ENCODE measurements around the gene FAM120A. TPM values are rescaled to one million over a fixed set of nuclear protein-coding genes. Genes with fewer than 3 reads are reported as not detected.

Gene FAM120A
- total and polyA plus RNA-seq, 2 of the 13 experiments (the other 11 are each of a cell fraction or from before 2014, with no cell fraction given), result 41.3 to 44.4 TPM

DNA sequence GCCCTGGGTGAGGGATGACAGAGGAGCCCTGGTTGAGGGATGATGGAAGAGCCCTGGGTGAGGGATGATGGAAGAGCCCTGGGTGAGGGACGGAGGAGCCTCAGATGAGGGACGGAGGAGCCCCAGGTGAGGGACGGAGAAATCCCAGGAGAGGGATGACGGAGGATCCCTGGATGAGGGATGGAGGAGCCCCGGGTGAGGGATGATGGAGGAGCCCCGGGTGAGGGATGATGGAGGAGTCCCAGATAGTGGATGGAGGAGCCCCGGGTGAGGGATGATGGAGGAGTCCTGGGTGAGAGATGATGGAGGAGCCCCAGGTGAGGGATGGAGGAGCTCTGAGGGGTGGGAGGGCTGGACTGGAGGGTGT is 135.8 kb downstream of the FAM120A start:
- no peaks in the 10 kb centered on the region for H4K20me1 ChIP-seq (ENCODE audit: insufficient read depth, low read length)
- H3K27me3 ChIP-seq (ENCODE audit: control insufficient read depth in 1 of 2, insufficient read depth in 2 of 2, low read length in 2 of 2), result no peaks in the 10 kb centered on the region
- H2AFZ ChIP-seq (ENCODE audit: low read length), result no peak overlapping the region
- no peak overlapping the region for H3K9ac ChIP-seq (ENCODE audit: insufficient read depth, low read depth, low read length)
- CTCF ChIA-PET (ENCODE audit: low intra/inter-chr PET ratio, low total read pairs), result no interaction called here
- TF ChIP-seq ZFP41 (CRISPR knock-in tag; IDR thresholded peaks at IDR 0.05; ENCODE audit: borderline replicate concordance), result no peak
- TF ChIP-seq ZNF44 (CRISPR knock-in tag; IDR thresholded peaks at IDR 0.05), result no peak
- TF ChIP-seq, protein P1, sequence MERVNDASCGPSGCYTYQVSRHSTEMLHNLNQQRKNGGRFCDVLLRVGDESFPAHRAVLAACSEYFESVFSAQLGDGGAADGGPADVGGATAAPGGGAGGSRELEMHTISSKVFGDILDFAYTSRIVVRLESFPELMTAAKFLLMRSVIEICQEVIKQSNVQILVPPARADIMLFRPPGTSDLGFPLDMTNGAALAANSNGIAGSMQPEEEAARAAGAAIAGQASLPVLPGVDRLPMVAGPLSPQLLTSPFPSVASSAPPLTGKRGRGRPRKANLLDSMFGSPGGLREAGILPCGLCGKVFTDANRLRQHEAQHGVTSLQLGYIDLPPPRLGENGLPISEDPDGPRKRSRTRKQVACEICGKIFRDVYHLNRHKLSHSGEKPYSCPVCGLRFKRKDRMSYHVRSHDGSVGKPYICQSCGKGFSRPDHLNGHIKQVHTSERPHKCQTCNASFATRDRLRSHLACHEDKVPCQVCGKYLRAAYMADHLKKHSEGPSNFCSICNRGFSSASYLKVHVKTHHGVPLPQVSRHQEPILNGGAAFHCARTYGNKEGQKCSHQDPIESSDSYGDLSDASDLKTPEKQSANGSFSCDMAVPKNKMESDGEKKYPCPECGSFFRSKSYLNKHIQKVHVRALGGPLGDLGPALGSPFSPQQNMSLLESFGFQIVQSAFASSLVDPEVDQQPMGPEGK (CRISPR knock-in tag; IDR thresholded peaks at IDR 0.05), result no peak
- H3K79me2 ChIP-seq (ENCODE audit: insufficient read depth, low read length), result peaks cover 46% of the 10 kb centered on the region
- no peak overlapping the region for H3K4me2 ChIP-seq (ENCODE audit: low read depth, low read length)
- in situ Hi-C loops (cut with HindIII; ENCODE audit: extremely low pct_ligation_motif_present, low pct_unique_long_range_greater_than_20kb) (no loop called here), intact Hi-C loops (cut with micrococcal nuclease; ENCODE audit: unreplicated experiment) (no loop called here)
- no peak for FAIRE-seq
- H3K9me3 ChIP-seq (ENCODE audit: low read length), result no peaks in the 10 kb centered on the region
- POLR2A ChIA-PET, result no interaction called here
- peaks cover 66% of the 10 kb centered on the region for H3K4me1 ChIP-seq (ENCODE audit: insufficient read depth, low read length)
- ATAC-seq, result no peak
- no TSS peak for BruUV-seq (replicated peaks)
- H3K36me3 ChIP-seq (replicated peaks in 1 of 2; ENCODE audit: control insufficient read depth in 1 of 2, insufficient read depth in 2 of 2, low read length in 2 of 2), result no peaks in the 10 kb centered on the region
- WGBS (ENCODE audit: low lambda C conversion rate), result 90% methylated on average over 7 of the region's 7 CpGs
- no peak overlapping the region for H3K27ac ChIP-seq (ENCODE audit: extremely low read length, insufficient read depth, low read length)
- no peak overlapping the region for H3K4me3 ChIP-seq (replicated peaks in 1 of 3; ENCODE audit: insufficient read depth in 1 of 3, low read depth in 2 of 3, low read length in 3 of 3)
- no peak for DNase-seq (ENCODE audit: low spot score)

DNA sequence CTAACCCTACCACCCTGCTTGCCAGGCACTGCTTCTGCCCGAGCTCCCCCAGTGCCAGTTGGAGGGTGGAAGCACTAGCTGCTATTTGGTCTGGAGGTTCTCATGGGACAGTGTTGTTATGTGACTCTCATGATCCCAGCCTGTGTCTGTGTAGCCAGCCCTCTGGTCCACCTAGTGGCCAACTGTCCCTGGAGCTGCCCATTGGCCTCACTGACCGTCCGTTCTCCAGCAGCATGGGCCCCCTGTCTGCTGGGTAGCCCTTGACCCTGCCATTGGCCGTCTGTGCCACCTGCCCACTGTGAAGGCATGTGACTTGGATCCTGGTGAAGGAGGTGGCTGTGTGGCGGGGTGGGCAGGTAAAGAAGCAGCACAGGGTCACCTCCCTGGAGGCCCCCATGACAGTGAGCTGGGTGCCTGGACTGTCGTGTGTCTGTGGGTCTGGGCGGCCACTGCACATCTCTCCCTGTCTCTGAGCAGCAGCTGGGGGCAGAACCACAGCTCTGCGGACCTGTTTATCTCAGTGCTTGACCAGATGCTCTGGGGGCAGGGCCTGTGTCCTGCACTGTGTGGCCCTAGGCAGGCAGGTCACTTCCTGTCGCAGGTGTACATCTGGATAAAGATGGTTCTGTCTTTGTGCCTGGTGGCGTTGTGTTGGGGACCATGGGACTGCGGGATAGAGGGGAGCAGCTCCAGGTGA is 136.3 kb downstream of the FAM120A start:
- no peaks in the 10 kb centered on the region for H3K9me3 ChIP-seq (ENCODE audit: low read length)
- intact Hi-C loops (cut with micrococcal nuclease; ENCODE audit: unreplicated experiment) (no loop called here), in situ Hi-C loops (cut with HindIII; ENCODE audit: extremely low pct_ligation_motif_present, low pct_unique_long_range_greater_than_20kb) (no loop called here)
- H3K9ac ChIP-seq (ENCODE audit: insufficient read depth, low read depth, low read length), result no peak overlapping the region
- no TSS peak for BruUV-seq (replicated peaks)
- no peak for FAIRE-seq
- no peaks in the 10 kb centered on the region; the same call in 1 of the 2 replicates for H4K20me1 ChIP-seq (ENCODE audit: insufficient read depth, low read length)
- no peak overlapping the region for H2AFZ ChIP-seq (ENCODE audit: low read length)
- DNase-seq (ENCODE audit: low spot score), result no peak
- H3K4me1 ChIP-seq (ENCODE audit: insufficient read depth, low read length), result peaks cover 66% of the 10 kb centered on the region
- CTCF ChIA-PET (ENCODE audit: low intra/inter-chr PET ratio, low total read pairs), result no interaction called here
- no peak overlapping the region for H3K27ac ChIP-seq (ENCODE audit: extremely low read length, insufficient read depth, low read length)
- no peaks in the 10 kb centered on the region for H3K36me3 ChIP-seq (replicated peaks in 1 of 2; ENCODE audit: control insufficient read depth in 1 of 2, insufficient read depth in 2 of 2, low read length in 2 of 2)
- H3K79me2 ChIP-seq (ENCODE audit: insufficient read depth, low read length), result peaks cover 41% of the 10 kb centered on the region
- no peaks in the 10 kb centered on the region for H3K27me3 ChIP-seq (ENCODE audit: control insufficient read depth in 1 of 2, insufficient read depth in 2 of 2, low read length in 2 of 2)
- POLR2A ChIA-PET, result interaction anchor here (2.4 kb wide), 1 partner anchor 21 kb away, joined by 7 read pairs; no protein-coding TSS in a partner anchor
- no peak overlapping the region for H3K4me2 ChIP-seq (ENCODE audit: low read depth, low read length)
- WGBS (ENCODE audit: low lambda C conversion rate), result 67% methylated on average over 3 of the region's 11 CpGs
- peak; percentile 59 for ATAC-seq
- H3K4me3 ChIP-seq (replicated peaks in 1 of 3; ENCODE audit: insufficient read depth in 1 of 3, low read depth in 2 of 3, low read length in 3 of 3), result no peak overlapping the region
- TF ChIP-seq ZKSCAN1 (IDR thresholded peaks at IDR 0.05; ENCODE audit: low read length), result no peak
- TF ChIP-seq, protein P2, sequence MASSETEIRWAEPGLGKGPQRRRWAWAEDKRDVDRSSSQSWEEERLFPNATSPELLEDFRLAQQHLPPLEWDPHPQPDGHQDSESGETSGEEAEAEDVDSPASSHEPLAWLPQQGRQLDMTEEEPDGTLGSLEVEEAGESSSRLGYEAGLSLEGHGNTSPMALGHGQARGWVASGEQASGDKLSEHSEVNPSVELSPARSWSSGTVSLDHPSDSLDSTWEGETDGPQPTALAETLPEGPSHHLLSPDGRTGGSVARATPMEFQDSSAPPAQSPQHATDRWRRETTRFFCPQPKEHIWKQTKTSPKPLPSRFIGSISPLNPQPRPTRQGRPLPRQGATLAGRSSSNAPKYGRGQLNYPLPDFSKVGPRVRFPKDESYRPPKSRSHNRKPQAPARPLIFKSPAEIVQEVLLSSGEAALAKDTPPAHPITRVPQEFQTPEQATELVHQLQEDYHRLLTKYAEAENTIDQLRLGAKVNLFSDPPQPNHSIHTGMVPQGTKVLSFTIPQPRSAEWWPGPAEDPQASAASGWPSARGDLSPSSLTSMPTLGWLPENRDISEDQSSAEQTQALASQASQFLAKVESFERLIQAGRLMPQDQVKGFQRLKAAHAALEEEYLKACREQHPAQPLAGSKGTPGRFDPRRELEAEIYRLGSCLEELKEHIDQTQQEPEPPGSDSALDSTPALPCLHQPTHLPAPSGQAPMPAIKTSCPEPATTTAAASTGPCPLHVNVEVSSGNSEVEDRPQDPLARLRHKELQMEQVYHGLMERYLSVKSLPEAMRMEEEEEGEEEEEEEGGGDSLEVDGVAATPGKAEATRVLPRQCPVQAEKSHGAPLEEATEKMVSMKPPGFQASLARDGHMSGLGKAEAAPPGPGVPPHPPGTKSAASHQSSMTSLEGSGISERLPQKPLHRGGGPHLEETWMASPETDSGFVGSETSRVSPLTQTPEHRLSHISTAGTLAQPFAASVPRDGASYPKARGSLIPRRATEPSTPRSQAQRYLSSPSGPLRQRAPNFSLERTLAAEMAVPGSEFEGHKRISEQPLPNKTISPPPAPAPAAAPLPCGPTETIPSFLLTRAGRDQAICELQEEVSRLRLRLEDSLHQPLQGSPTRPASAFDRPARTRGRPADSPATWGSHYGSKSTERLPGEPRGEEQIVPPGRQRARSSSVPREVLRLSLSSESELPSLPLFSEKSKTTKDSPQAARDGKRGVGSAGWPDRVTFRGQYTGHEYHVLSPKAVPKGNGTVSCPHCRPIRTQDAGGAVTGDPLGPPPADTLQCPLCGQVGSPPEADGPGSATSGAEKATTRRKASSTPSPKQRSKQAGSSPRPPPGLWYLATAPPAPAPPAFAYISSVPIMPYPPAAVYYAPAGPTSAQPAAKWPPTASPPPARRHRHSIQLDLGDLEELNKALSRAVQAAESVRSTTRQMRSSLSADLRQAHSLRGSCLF (CRISPR knock-in tag; IDR thresholded peaks at IDR 0.05; ENCODE audit: borderline replicate concordance), result no peak
- no peak for TF ChIP-seq ZNF556 (CRISPR knock-in tag; IDR thresholded peaks at IDR 0.05; ENCODE audit: borderline replicate concordance)
- TF ChIP-seq ZNF614 (CRISPR knock-in tag; IDR thresholded peaks at IDR 0.05; ENCODE audit: borderline replicate concordance), result no peak
- TF ChIP-seq, protein P3, sequence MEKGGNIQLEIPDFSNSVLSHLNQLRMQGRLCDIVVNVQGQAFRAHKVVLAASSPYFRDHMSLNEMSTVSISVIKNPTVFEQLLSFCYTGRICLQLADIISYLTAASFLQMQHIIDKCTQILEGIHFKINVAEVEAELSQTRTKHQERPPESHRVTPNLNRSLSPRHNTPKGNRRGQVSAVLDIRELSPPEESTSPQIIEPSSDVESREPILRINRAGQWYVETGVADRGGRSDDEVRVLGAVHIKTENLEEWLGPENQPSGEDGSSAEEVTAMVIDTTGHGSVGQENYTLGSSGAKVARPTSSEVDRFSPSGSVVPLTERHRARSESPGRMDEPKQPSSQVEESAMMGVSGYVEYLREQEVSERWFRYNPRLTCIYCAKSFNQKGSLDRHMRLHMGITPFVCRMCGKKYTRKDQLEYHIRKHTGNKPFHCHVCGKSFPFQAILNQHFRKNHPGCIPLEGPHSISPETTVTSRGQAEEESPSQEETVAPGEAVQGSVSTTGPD (CRISPR knock-in tag; IDR thresholded peaks at IDR 0.05), result no peak
- TF ChIP-seq ZNF737 (CRISPR knock-in tag; IDR thresholded peaks at IDR 0.05; ENCODE audit: borderline replicate concordance), result no peak

All from HepG2 (cell line).